ENCODE measurements around the gene PTPRM. TPM values are rescaled to one million over a fixed set of nuclear protein-coding genes. Genes with fewer than 3 reads are reported as not detected.

Gene PTPRM
- polyA plus RNA-seq, 1 of the 3 experiments (the other 2 are of a cell fraction) = 16.0 TPM

DNA sequence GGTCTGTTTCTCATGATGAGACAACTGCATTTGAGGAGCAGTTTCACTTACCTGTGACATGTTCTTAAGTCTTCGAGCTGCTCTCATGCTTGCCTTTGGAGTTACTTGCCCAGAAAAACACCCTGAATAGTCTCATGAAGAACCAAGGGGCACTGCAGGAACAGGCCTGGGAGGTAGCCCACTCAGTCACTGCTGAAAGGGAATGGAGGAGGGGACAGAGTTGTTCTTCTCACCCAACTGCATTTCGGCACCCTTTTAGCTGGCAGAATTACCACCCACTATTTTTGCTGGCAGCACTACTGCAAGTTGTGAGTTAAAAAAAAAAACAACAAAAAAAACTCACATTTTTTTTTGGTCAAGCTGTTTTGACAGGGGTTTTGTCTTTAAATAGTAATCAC, 181.9 kb downstream of the PTPRM start:
- Histone ChIP-seq H3K9ac (no peak overlapping the region), H3K27ac (ENCODE audit: low read depth in 2 of 2, low read length in 1 of 2) (peak overlapping the region in 1 of 2 experiments; percentile 39; a peak in 2 of 4 replicates), H3K27me3 (ENCODE audit: insufficient read depth) (no peaks in the 10 kb centered on the region), H3K36me3 (replicated peaks in 1 of 2; ENCODE audit: control insufficient read depth in 1 of 2, insufficient read depth in 2 of 2, low read length in 1 of 2) (no peaks in the 10 kb centered on the region), H4K20me1 (ENCODE audit: insufficient read depth) (no peaks in the 10 kb centered on the region), H3K79me2 (ENCODE audit: insufficient read depth) (no peaks in the 10 kb centered on the region), H3K4me2 (no peak overlapping the region), H3K9me2 (no peaks in the 10 kb centered on the region), H3K9me3 (no peaks in the 10 kb centered on the region), H3K4me1 (ENCODE audit: control insufficient read depth in 1 of 2, insufficient read depth in 2 of 2, low read depth in 1 of 2, low read length in 1 of 2) (peaks cover 0 to 12% of the 10 kb centered on the region in 2 experiments; a peak in 2 of 4 replicates), H3K4me3 (ENCODE audit: low read depth in 2 of 2, low read length in 1 of 2) (no peak overlapping the region), H3F3A (replicated peaks; ENCODE audit: insufficient read depth) (no peaks in the 10 kb centered on the region), H2AFZ (ENCODE audit: low read depth) (no peak overlapping the region)
- DNase-seq = no peak
- ChIA-PET POLR2A (no interaction called here), CTCF (interaction anchor here (1.1 kb wide), 1 partner anchor 15 kb away, joined by 3 read pairs; no protein-coding TSS in a partner anchor)
- 24% methylated on average over 2 of the region's 2 CpGs for WGBS (ENCODE audit: low lambda C conversion rate)
- no peak for TF ChIP-seq PBX3 (IDR thresholded peaks at IDR 0.05)
- no peak for TF ChIP-seq FOXJ3 (CRISPR knock-in tag; IDR thresholded peaks at IDR 0.05)
- TF ChIP-seq RAD21 (IDR thresholded peaks at IDR 0.05; ENCODE audit: low read length) = no peak
- TF ChIP-seq POLR2AphosphoS5 (IDR thresholded peaks at IDR 0.05; ENCODE audit: low read depth, low read length) = no peak
- TF ChIP-seq, protein P1, sequence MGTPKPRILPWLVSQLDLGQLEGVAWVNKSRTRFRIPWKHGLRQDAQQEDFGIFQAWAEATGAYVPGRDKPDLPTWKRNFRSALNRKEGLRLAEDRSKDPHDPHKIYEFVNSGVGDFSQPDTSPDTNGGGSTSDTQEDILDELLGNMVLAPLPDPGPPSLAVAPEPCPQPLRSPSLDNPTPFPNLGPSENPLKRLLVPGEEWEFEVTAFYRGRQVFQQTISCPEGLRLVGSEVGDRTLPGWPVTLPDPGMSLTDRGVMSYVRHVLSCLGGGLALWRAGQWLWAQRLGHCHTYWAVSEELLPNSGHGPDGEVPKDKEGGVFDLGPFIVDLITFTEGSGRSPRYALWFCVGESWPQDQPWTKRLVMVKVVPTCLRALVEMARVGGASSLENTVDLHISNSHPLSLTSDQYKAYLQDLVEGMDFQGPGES (IDR thresholded peaks at IDR 0.05; ENCODE audit: low read depth, low read length) = no peak
- no peak for TF ChIP-seq RCOR1 (IDR thresholded peaks at IDR 0.05; ENCODE audit: low read length)
- TF ChIP-seq ELF1 (IDR thresholded peaks at IDR 0.05) = no peak
- no peak for TF ChIP-seq CHD2 (IDR thresholded peaks at IDR 0.05; ENCODE audit: low read length, partially characterized antibody)
- no peak for TF ChIP-seq EP300 (IDR thresholded peaks at IDR 0.05; ENCODE audit: borderline replicate concordance in 1 of 2, low read depth in 1 of 2, low read length in 1 of 2)
- TF ChIP-seq YY1 (IDR thresholded peaks at IDR 0.05; ENCODE audit: low read depth) = no peak
- TF ChIP-seq JUND (IDR thresholded peaks at IDR 0.05) = no peak
- no peak for TF ChIP-seq MXI1 (IDR thresholded peaks at IDR 0.05; ENCODE audit: low read depth, low read length)
- TF ChIP-seq TCF12 (IDR thresholded peaks at IDR 0.05) = no peak
- TF ChIP-seq, protein P2, sequence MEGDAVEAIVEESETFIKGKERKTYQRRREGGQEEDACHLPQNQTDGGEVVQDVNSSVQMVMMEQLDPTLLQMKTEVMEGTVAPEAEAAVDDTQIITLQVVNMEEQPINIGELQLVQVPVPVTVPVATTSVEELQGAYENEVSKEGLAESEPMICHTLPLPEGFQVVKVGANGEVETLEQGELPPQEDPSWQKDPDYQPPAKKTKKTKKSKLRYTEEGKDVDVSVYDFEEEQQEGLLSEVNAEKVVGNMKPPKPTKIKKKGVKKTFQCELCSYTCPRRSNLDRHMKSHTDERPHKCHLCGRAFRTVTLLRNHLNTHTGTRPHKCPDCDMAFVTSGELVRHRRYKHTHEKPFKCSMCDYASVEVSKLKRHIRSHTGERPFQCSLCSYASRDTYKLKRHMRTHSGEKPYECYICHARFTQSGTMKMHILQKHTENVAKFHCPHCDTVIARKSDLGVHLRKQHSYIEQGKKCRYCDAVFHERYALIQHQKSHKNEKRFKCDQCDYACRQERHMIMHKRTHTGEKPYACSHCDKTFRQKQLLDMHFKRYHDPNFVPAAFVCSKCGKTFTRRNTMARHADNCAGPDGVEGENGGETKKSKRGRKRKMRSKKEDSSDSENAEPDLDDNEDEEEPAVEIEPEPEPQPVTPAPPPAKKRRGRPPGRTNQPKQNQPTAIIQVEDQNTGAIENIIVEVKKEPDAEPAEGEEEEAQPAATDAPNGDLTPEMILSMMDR (IDR thresholded peaks at IDR 0.05) = no peak
- TF ChIP-seq, protein P3, sequence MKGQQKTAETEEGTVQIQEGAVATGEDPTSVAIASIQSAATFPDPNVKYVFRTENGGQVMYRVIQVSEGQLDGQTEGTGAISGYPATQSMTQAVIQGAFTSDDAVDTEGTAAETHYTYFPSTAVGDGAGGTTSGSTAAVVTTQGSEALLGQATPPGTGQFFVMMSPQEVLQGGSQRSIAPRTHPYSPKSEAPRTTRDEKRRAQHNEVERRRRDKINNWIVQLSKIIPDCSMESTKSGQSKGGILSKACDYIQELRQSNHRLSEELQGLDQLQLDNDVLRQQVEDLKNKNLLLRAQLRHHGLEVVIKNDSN (IDR thresholded peaks at IDR 0.05; ENCODE audit: borderline replicate concordance, low read depth) = no peak
- no peak for TF ChIP-seq RFX5 (IDR thresholded peaks at IDR 0.05; ENCODE audit: low read length)
